ENCODE measurements around the gene PCDH9. TPM values are rescaled to one million over a fixed set of nuclear protein-coding genes. Genes with fewer than 3 reads are reported as not detected.

Gene PCDH9
- total and polyA plus RNA-seq, 2 of the 4 experiments (the other 2 are of a cell fraction), result 2.2 to 10.2 TPM

DNA sequence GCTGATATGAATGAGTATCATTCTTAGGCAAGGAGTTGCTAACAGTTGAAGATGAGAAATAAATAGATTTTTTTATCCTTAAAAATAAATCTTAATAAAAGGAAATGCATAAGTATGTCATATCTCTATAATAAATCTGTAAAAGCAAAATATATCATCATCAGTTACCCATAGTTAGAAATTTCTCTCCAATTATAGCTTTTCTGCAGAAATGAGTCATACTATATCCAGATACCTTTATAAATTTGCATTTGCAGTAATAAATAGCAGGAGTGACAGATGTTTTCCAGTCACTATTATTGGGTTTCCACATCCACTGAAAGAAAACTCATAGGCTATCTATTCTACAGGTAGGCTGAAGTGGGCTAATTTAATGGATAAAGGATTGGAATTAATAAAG is 829.8 kb downstream of the PCDH9 start:
- POLR2A ChIA-PET (ENCODE audit: unreplicated experiment), result no interaction called here
- Histone ChIP-seq H3K9me1 (ENCODE audit: insufficient read depth, low read length) (no peaks in the 10 kb centered on the region), H4K91ac (ENCODE audit: insufficient read depth, low read depth, low read length) (no peak overlapping the region), H2AK5ac (ENCODE audit: low read depth, low read length) (no peak overlapping the region), H2BK15ac (ENCODE audit: low read depth, low read length) (no peak overlapping the region), H3K23ac (ENCODE audit: low read depth, low read length) (no peak overlapping the region), H3K4me1 (ENCODE audit: control insufficient read depth, insufficient read depth, low read length) (no peaks in the 10 kb centered on the region), H2AFZ (replicated peaks; ENCODE audit: low read length, poor library complexity) (no peak overlapping the region), H3K9ac (ENCODE audit: low read depth, low read length) (no peak overlapping the region), H3K27ac (ENCODE audit: insufficient read depth, low read length) (no peak overlapping the region), H2AK9ac (replicated peaks; ENCODE audit: low read depth, low read length, poor library complexity) (no peak overlapping the region), H3K4me3 (ENCODE audit: insufficient read depth, low read depth, low read length) (no peak overlapping the region), H2BK20ac (ENCODE audit: low read depth, low read length) (no peak overlapping the region), H3K4ac (ENCODE audit: low read depth, low read length) (no peak overlapping the region), H3K14ac (replicated peaks; ENCODE audit: low read depth, low read length) (no peak overlapping the region), H3K18ac (ENCODE audit: low read depth, low read length) (no peak overlapping the region), H2BK120ac (ENCODE audit: low read depth, low read length) (no peak overlapping the region), H4K20me1 (ENCODE audit: insufficient read depth, low read length) (no peaks in the 10 kb centered on the region), H3K27me3 (ENCODE audit: control insufficient read depth, insufficient read depth, low read length) (no peaks in the 10 kb centered on the region), H4K5ac (ENCODE audit: low read depth, low read length) (no peak overlapping the region), H2BK5ac (ENCODE audit: low read depth, low read length, poor library complexity, severe bottlenecking) (no peak overlapping the region), H3K36me3 (ENCODE audit: control insufficient read depth, insufficient read depth, low read length) (no peaks in the 10 kb centered on the region), H3K4me2 (ENCODE audit: low read depth, low read length) (no peak overlapping the region), H3K79me1 (ENCODE audit: low read depth in 1 of 2, low read length in 2 of 2) (no peaks in the 10 kb centered on the region), H3K56ac (ENCODE audit: extremely low read depth, insufficient read depth, low read length) (no peak overlapping the region), H3K9me3 (ENCODE audit: control insufficient read depth, insufficient read depth, low read length) (no peaks in the 10 kb centered on the region), H4K8ac (ENCODE audit: low read depth in 2 of 2, low read length in 2 of 2) (no peak overlapping the region)
- dilution Hi-C loops (cut with HindIII; ENCODE audit: low sequenced_read_pairs, unreplicated experiment) (no loop called here), intact Hi-C loops (cut with micrococcal nuclease) (loop anchor here (10.0 kb wide), 1 partner anchor 825 kb away; no protein-coding TSS in a partner anchor), in situ Hi-C loops (cut with MboI; ENCODE audit: low sequenced_read_pairs) (no loop called here)
- no peak for TF ChIP-seq SMC3 (IDR thresholded peaks at IDR 0.05; ENCODE audit: low read depth, low read length)
- TF ChIP-seq RCOR1 (IDR thresholded peaks at IDR 0.05; ENCODE audit: insufficient replicate concordance, low read length), result no peak
- TF ChIP-seq, protein P1, sequence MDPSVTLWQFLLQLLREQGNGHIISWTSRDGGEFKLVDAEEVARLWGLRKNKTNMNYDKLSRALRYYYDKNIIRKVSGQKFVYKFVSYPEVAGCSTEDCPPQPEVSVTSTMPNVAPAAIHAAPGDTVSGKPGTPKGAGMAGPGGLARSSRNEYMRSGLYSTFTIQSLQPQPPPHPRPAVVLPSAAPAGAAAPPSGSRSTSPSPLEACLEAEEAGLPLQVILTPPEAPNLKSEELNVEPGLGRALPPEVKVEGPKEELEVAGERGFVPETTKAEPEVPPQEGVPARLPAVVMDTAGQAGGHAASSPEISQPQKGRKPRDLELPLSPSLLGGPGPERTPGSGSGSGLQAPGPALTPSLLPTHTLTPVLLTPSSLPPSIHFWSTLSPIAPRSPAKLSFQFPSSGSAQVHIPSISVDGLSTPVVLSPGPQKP (IDR thresholded peaks at IDR 0.05; ENCODE audit: borderline replicate concordance, low read depth, low read length), result no peak
- no peak for TF ChIP-seq POLR2A (IDR thresholded peaks at IDR 0.05; ENCODE audit: low read depth, low read length)
- TF ChIP-seq CHD1 (IDR thresholded peaks at IDR 0.05; ENCODE audit: low read depth, low read length), result no peak
- no peak for TF ChIP-seq RFX5 (IDR thresholded peaks at IDR 0.05; ENCODE audit: low read depth, low read length)
- no peak for TF ChIP-seq MAFK (IDR thresholded peaks at IDR 0.05; ENCODE audit: low read depth, low read length)
- TF ChIP-seq, protein P2, sequence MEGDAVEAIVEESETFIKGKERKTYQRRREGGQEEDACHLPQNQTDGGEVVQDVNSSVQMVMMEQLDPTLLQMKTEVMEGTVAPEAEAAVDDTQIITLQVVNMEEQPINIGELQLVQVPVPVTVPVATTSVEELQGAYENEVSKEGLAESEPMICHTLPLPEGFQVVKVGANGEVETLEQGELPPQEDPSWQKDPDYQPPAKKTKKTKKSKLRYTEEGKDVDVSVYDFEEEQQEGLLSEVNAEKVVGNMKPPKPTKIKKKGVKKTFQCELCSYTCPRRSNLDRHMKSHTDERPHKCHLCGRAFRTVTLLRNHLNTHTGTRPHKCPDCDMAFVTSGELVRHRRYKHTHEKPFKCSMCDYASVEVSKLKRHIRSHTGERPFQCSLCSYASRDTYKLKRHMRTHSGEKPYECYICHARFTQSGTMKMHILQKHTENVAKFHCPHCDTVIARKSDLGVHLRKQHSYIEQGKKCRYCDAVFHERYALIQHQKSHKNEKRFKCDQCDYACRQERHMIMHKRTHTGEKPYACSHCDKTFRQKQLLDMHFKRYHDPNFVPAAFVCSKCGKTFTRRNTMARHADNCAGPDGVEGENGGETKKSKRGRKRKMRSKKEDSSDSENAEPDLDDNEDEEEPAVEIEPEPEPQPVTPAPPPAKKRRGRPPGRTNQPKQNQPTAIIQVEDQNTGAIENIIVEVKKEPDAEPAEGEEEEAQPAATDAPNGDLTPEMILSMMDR (conservative IDR thresholded peaks at IDR 0.05; ENCODE audit: low read depth, low read length), result no peak
- TF ChIP-seq BHLHE40 (IDR thresholded peaks at IDR 0.05; ENCODE audit: low read depth, low read length), result no peak
- TF ChIP-seq, protein P3, sequence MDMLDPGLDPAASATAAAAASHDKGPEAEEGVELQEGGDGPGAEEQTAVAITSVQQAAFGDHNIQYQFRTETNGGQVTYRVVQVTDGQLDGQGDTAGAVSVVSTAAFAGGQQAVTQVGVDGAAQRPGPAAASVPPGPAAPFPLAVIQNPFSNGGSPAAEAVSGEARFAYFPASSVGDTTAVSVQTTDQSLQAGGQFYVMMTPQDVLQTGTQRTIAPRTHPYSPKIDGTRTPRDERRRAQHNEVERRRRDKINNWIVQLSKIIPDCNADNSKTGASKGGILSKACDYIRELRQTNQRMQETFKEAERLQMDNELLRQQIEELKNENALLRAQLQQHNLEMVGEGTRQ (IDR thresholded peaks at IDR 0.05; ENCODE audit: low read depth, low read length), result no peak
- no peak for TF ChIP-seq NFE2L2 (IDR thresholded peaks at IDR 0.05; ENCODE audit: low read depth, low read length)
- no peak for TF ChIP-seq FOS (IDR thresholded peaks at IDR 0.05; ENCODE audit: low read depth, low read length)
- no peak for TF ChIP-seq CEBPB (IDR thresholded peaks at IDR 0.05; ENCODE audit: low read depth, low read length)
- TF ChIP-seq MXI1 (IDR thresholded peaks at IDR 0.05; ENCODE audit: borderline replicate concordance, low read depth, low read length), result no peak
- no peak for TF ChIP-seq MAZ (IDR thresholded peaks at IDR 0.05; ENCODE audit: borderline replicate concordance, low read depth, low read length)
- TF ChIP-seq RAD21 (IDR thresholded peaks at IDR 0.05; ENCODE audit: low read length), result no peak
- no peak for ATAC-seq (ENCODE audit: low read depth)
- no peak for DNase-seq
- no TSS peak for BruUV-seq (replicated peaks)
- CTCF ChIA-PET, result no interaction called here

Data from IMR-90 (cell line).